ENCODE results near the gene C2orf68. TPM values are rescaled to one million over a fixed set of nuclear protein-coding genes. Genes with fewer than 3 reads are reported as not detected.

Gene C2orf68
- total and polyA plus RNA-seq, 2 donors (not counting 1 experiment from before 2014, with no cell fraction given), result 30.5 to 82.4 TPM

GRCh38 chr2:85647823-85648526, 36.1 kb upstream of the C2orf68 start:
- peak overlapping the region; percentile 6 for H3K4me3 Mint-ChIP-seq
- Histone ChIP-seq H3K9ac (ENCODE audit: low read length) (no peak overlapping the region), H4K20me1 (ENCODE audit: control insufficient read depth, insufficient read depth, low read length, poor library complexity, severe bottlenecking) (peaks cover 29% of the 10 kb centered on the region), H3K27me3 (replicated peaks in 1 of 4; ENCODE audit: control extremely low read depth in 1 of 4, control insufficient read depth in 3 of 4, insufficient read depth in 4 of 4, low read length in 3 of 4) (no peaks in the 10 kb centered on the region), H3K4me1 (ENCODE audit: control insufficient read depth in 2 of 2, insufficient read depth in 2 of 2, low read length in 2 of 2) (peaks cover 18 to 26% of the 10 kb centered on the region in 2 donors), H3K9me3 (ENCODE audit: control extremely low read depth in 1 of 3, control insufficient read depth in 2 of 3, insufficient read depth in 1 of 3, low read length in 2 of 3) (no peaks in the 10 kb centered on the region), H3K79me2 (ENCODE audit: control insufficient read depth, insufficient read depth, low read length) (no peaks in the 10 kb centered on the region), H3K36me3 (replicated peaks in 1 of 2; ENCODE audit: control extremely low read depth in 1 of 2, control insufficient read depth in 1 of 2, extremely low read depth in 1 of 2, insufficient read depth in 2 of 2, low read length in 1 of 2) (peaks cover 5 to 88% of the 10 kb centered on the region in 2 experiments), H3K27ac (ENCODE audit: low read length in 2 of 2) (peak overlapping the region in 1 of 2 donors; percentile 1), H3K4me2 (replicated peaks; ENCODE audit: low read depth, low read length, poor library complexity, severe bottlenecking) (peak overlapping the region; percentile 7), H2AFZ (ENCODE audit: insufficient read depth, low read depth, low read length, poor library complexity, severe bottlenecking) (no peak overlapping the region), H3K4me3 (ENCODE audit: control extremely low read depth in 1 of 5, extremely low read depth in 1 of 5, insufficient read depth in 1 of 5, low read depth in 2 of 5, low read length in 4 of 5) (no peak overlapping the region)
- CTCF ChIA-PET, result interaction anchor here (1.0 to 3.0 kb wide), 6 partner anchors 9 to 228 kb away, joined by 3 to 28 read pairs (median 4); no protein-coding TSS in a partner anchor
- POLR2A ChIA-PET, result interaction anchor here (0.6 kb wide), 1 partner anchor 22 kb away, joined by 3 read pairs; no protein-coding TSS in a partner anchor
- TF ChIP-seq CTCF (IDR thresholded peaks at IDR 0.05), result no peak
- no peak for TF ChIP-seq EZH2 (IDR thresholded peaks at IDR 0.05; ENCODE audit: borderline replicate concordance, insufficient read depth, low read depth, low read length, poor library complexity, severe bottlenecking)
- H3K9me3 Mint-ChIP-seq (ENCODE audit: insufficient read depth), result no peaks in the 10 kb centered on the region
- H3K4me1 Mint-ChIP-seq, result peaks cover 22% of the 10 kb centered on the region
- no peaks in the 10 kb centered on the region for H3K27me3 Mint-ChIP-seq
- intact Hi-C loops (cut with micrococcal nuclease), result loop anchor here (1.0 to 2.0 kb wide), 2 partner anchors 11 to 31 kb away; partner anchors contain the start of gene USP39
- peak; percentile 76 for DNase-seq
- 27% methylated on average over 8 of the region's 10 CpGs for WGBS (ENCODE audit: insufficient coverage)
- H3K27ac Mint-ChIP-seq, result peak overlapping the region; percentile 72
- peak; percentile 96 for ATAC-seq (ENCODE audit: low read depth)

- Histone ChIP-seq H3K27me3 (replicated peaks in 1 of 4; ENCODE audit: control extremely low read depth in 1 of 4, control insufficient read depth in 3 of 4, insufficient read depth in 4 of 4, low read length in 3 of 4) (no peaks in the 10 kb centered on the region), H3K36me3 (replicated peaks in 1 of 2; ENCODE audit: control extremely low read depth in 1 of 2, control insufficient read depth in 1 of 2, extremely low read depth in 1 of 2, insufficient read depth in 2 of 2, low read length in 1 of 2) (peaks cover 10 to 92% of the 10 kb centered on the region in 2 experiments), H3K27ac (ENCODE audit: low read length in 2 of 2) (no peak overlapping the region), H3K9ac (ENCODE audit: low read length) (no peak overlapping the region), H3K4me3 (ENCODE audit: control extremely low read depth in 1 of 5, extremely low read depth in 1 of 5, insufficient read depth in 1 of 5, low read depth in 2 of 5, low read length in 4 of 5) (no peak overlapping the region), H3K4me2 (replicated peaks; ENCODE audit: low read depth, low read length, poor library complexity, severe bottlenecking) (no peak overlapping the region), H4K20me1 (ENCODE audit: control insufficient read depth, insufficient read depth, low read length, poor library complexity, severe bottlenecking) (peaks cover 29% of the 10 kb centered on the region), H3K9me3 (ENCODE audit: control extremely low read depth in 1 of 3, control insufficient read depth in 2 of 3, insufficient read depth in 1 of 3, low read length in 2 of 3) (no peaks in the 10 kb centered on the region), H3K4me1 (ENCODE audit: control insufficient read depth in 2 of 2, insufficient read depth in 2 of 2, low read length in 2 of 2) (peaks cover 18 to 26% of the 10 kb centered on the region in 2 donors), H3K79me2 (ENCODE audit: control insufficient read depth, insufficient read depth, low read length) (peaks cover 7% of the 10 kb centered on the region), H2AFZ (ENCODE audit: insufficient read depth, low read depth, low read length, poor library complexity, severe bottlenecking) (no peak overlapping the region)
- intact Hi-C loops (cut with micrococcal nuclease), result loop anchor here (2.0 kb wide), 1 partner anchor 29 kb away; the partner anchor contains the start of gene USP39
- POLR2A ChIA-PET, result no interaction called here
- H3K27ac Mint-ChIP-seq, result no peak overlapping the region
- no peak for DNase-seq
- H3K4me1 Mint-ChIP-seq, result peaks cover 22% of the 10 kb centered on the region
- TF ChIP-seq EZH2 (IDR thresholded peaks at IDR 0.05; ENCODE audit: borderline replicate concordance, insufficient read depth, low read depth, low read length, poor library complexity, severe bottlenecking) (no peak), CTCF (IDR thresholded peaks at IDR 0.05) (no peak)
- no peak for ATAC-seq (ENCODE audit: low read depth)
- H3K9me3 Mint-ChIP-seq (ENCODE audit: insufficient read depth), result no peaks in the 10 kb centered on the region
- H3K27me3 Mint-ChIP-seq, result no peaks in the 10 kb centered on the region
- no CpG with 5 or more reads among the region's 2 CpGs for WGBS (ENCODE audit: insufficient coverage)
- CTCF ChIA-PET, result interaction anchor here (0.6 to 4.1 kb wide), 3 partner anchors 10 to 238 kb away, joined by 3 to 22 read pairs (median 10); no protein-coding TSS in a partner anchor
- H3K4me3 Mint-ChIP-seq, result no peak overlapping the region
These were observed 34.3 kb upstream of the C2orf68 start for GRCh38 chr2:85646166-85646565.

Measured in B cell (primary cell).